HCT116 (cell line): ENCODE results near the gene MOV10. TPM values are rescaled to one million over a fixed set of nuclear protein-coding genes. Genes with fewer than 3 reads are reported as not detected.
"Not testable (repeated sequence)": the region's sequence is repeated elsewhere in the genome, so short reads cannot be mapped to it uniquely, and the experiment has no call there.

Experiments used
- ATAC-seq: fragments of 200-7000 bp; cut with Tn5 transposase; 2 replicates; pipeline ENCODE4 v1.9.1; 2020; ENCODE audit warnings: mild to moderate bottlenecking, moderate library complexity
- BruUV-seq: library from RNA; stranded (reverse); fragments of 400-500 nt; replicated peaks from 2 replicates; lab custom pipeline; 2021; lab: Mats Ljungman, UMichigan
- CTCF ChIA-PET: fragments of 300-600 bp; sonication (Branson Sonifier 250); formaldehyde crosslinking; loops from one replicate; lab custom pipeline; 2021; ENCODE audit warnings: antibody characterized with exemption; lab: Charles Lee
- POLR2A ChIA-PET: fragments of 300-600, 350-600 bp; sonication (Branson Sonifier 250); formaldehyde crosslinking; loops from one replicate; lab custom pipeline; 2021; ENCODE audit warnings: antibody characterized with exemption; lab: Charles Lee
- RAD21 ChIA-PET, 2 experiments: fragments of 300-600 bp; sonication (Branson Sonifier 250); formaldehyde crosslinking; loops; one replicate each; lab custom pipeline; 2023; ENCODE audit warnings: low total read pairs in 2 of 2; ENCODE audit not compliant: uncharacterized antibody in 2 of 2, unreplicated experiment in 2 of 2, low non-redundant PET in 1 of 2; lab: Charles Lee
- DNase-seq: peaks from one replicate; pipeline ENCODE4 v3.0.0-alpha.2; 2010; ENCODE audit warnings: low read depth, low spot score
- H2AFZ ChIP-seq: fragments of 200-600 bp; shearing (Covaris generic), sonication (generic); 2 replicates; pipeline ENCODE4 v1.6.1; 2017; ENCODE audit warnings: low read depth, mixed run types, mixed read lengths, antibody characterized with exemption, low read length; ENCODE audit not compliant: poor library complexity, severe bottlenecking
- H3K27ac ChIP-seq: 2 replicates; pipeline ENCODE4 v1.5.1; 2012; ENCODE audit warnings: low read depth, low read length
- H3K27me3 ChIP-seq: fragments of 200-600 bp; sonication (generic); 2 replicates; pipeline ENCODE4 v1.6.1; 2016; ENCODE audit warnings: mixed run types, low read length, mixed read lengths; ENCODE audit not compliant: insufficient read depth
- H3K36me3 ChIP-seq, 2 experiments: fragments of 200-500 bp in 1 of 2; fragments of 200-600 bp in 1 of 2; sonication (Bioruptor generic) in 1 of 2; sonication (generic) in 1 of 2; 2 replicates each; pipeline versions ENCODE4 v1.5.1 to v1.6.1; 2014 to 2016; ENCODE audit warnings: low read length in 2 of 2, inconsistent platforms in 1 of 2, mixed read lengths in 1 of 2, mixed run types in 1 of 2; ENCODE audit not compliant: insufficient read depth in 2 of 2, control insufficient read depth in 1 of 2
- H3K4me1 ChIP-seq, 2 experiments: fragments of 200-600 bp in 1 of 2; sonication (generic) in 1 of 2; 2 replicates each; pipeline versions ENCODE4 v1.5.1 to v1.6.1; 2012 to 2017; ENCODE audit warnings: low read length in 2 of 2, inconsistent platforms in 1 of 2, mild to moderate bottlenecking in 1 of 2, mixed read lengths in 1 of 2, mixed run types in 1 of 2, moderate library complexity in 1 of 2; ENCODE audit not compliant: insufficient read depth in 2 of 2, control insufficient read depth in 1 of 2
- H3K4me2 ChIP-seq: fragments of 200-600 bp; sonication (generic); 2 replicates; pipeline ENCODE4 v1.6.1; 2017; ENCODE audit warnings: mixed run types, low read length, mixed read lengths
- H3K4me3 ChIP-seq, 2 experiments: fragments of 200-600 bp in 1 of 2; sonication (generic) in 1 of 2; replicated peaks in 1 of 2; 2 replicates each; pipeline ENCODE4 v1.5.1; 2011 to 2016; ENCODE audit warnings: low read length in 2 of 2, control low read depth in 1 of 2, low read depth in 1 of 2, mild to moderate bottlenecking in 1 of 2, mixed read lengths in 1 of 2, mixed run types in 1 of 2
- H3K79me2 ChIP-seq: fragments of 200-600 bp; sonication (generic); 2 replicates; pipeline ENCODE4 v1.6.1; 2017; ENCODE audit warnings: mild to moderate bottlenecking, mixed run types, low read length, moderate library complexity, mixed read lengths; ENCODE audit not compliant: insufficient read depth
- H3K9ac ChIP-seq: fragments of 200-600 bp; sonication (generic); 2 replicates; pipeline ENCODE4 v1.6.1; 2016; ENCODE audit warnings: low read length, mixed read lengths
- H3K9me2 ChIP-seq: fragments of 200-600 bp; sonication (generic), shearing (Covaris generic); 2 replicates; pipeline ENCODE4 v1.6.1; 2017; ENCODE audit warnings: mixed run types, mild to moderate bottlenecking, moderate library complexity; ENCODE audit not compliant: insufficient read depth
- H3K9me3 ChIP-seq, 2 experiments: fragments of 200-500 bp in 1 of 2; fragments of 200-600 bp in 1 of 2; sonication (Bioruptor generic) in 1 of 2; sonication (generic) in 1 of 2; 2 replicates each; pipeline ENCODE4 v1.6.1; 2014 to 2017; ENCODE audit warnings: low read length in 2 of 2, mixed read lengths in 2 of 2, inconsistent platforms in 1 of 2, low read depth in 1 of 2, mild to moderate bottlenecking in 1 of 2, mixed run types in 1 of 2, moderate library complexity in 1 of 2; ENCODE audit not compliant: control insufficient read depth in 1 of 2, insufficient read depth in 1 of 2
- H4K20me1 ChIP-seq: fragments of 200-600 bp; sonication (generic), shearing (Covaris generic); 2 replicates; pipeline ENCODE4 v1.6.1; 2017; ENCODE audit warnings: mixed run types, mild to moderate bottlenecking, moderate library complexity; ENCODE audit not compliant: insufficient read depth
- EGR1 ChIP-seq: IDR thresholded peaks from 2 replicates; pipeline ENCODE4 v1.6.1; 2012; ENCODE audit warnings: low read depth
- EZH2phosphoT487 ChIP-seq: fragments of 200-600 bp; IDR thresholded peaks from 2 replicates; pipeline ENCODE4 v1.6.1; 2018; ENCODE audit warnings: antibody characterized with exemption, borderline replicate concordance
- JUND ChIP-seq: IDR thresholded peaks from 2 replicates; pipeline ENCODE4 v1.6.1; 2012
- POLR2A ChIP-seq: IDR thresholded peaks from 2 replicates; pipeline ENCODE4 v1.7.0; 2011; ENCODE audit warnings: borderline replicate concordance; ENCODE audit not compliant: insufficient read depth, insufficient read length; ENCODE audit errors: extremely low read depth
- POLR2AphosphoS5 ChIP-seq: IDR thresholded peaks from 2 replicates; pipeline ENCODE4 v1.6.1; 2011; ENCODE audit warnings: mild to moderate bottlenecking, low read depth, low read length, moderate library complexity
- TCF7L2 ChIP-seq: IDR thresholded peaks from 2 replicates; pipeline ENCODE4 v1.7.0; 2011; ENCODE audit warnings: borderline replicate concordance, inconsistent platforms; ENCODE audit not compliant: insufficient read depth, insufficient read length; ENCODE audit errors: extremely low read depth
- ZFX ChIP-seq: fragments of 450-650 bp; IDR thresholded peaks from 2 replicates; pipeline ENCODE4 v1.6.1; 2017
- intact Hi-C: fragments of 100-400 bp; cut with micrococcal nuclease; formaldehyde crosslinking; loops from 2 replicates; pipeline ENCODE4 v1.10.0; 2022
- total RNA-seq: library from RNA; stranded (reverse); gene quantifications from one replicate; pipeline ENCODE4 v1.2.1, GENCODE V29; 2021; ENCODE audit not compliant: unreplicated experiment
- TF ChIP-seq, protein P1 (sequence below), 3 experiments: fragments of 200-600 bp in 1 of 3; sonication (generic) in 1 of 3; IDR thresholded peaks in 2 of 3; conservative IDR thresholded peaks in 1 of 3; 2 replicates each; pipeline ENCODE4 v1.5.1; 2012 to 2017; ENCODE audit warnings: low read depth in 2 of 3, low read length in 2 of 3, antibody characterized with exemption in 1 of 3, borderline replicate concordance in 1 of 3, control low read depth in 1 of 3, mild to moderate bottlenecking in 1 of 3, mixed read lengths in 1 of 3, mixed run types in 1 of 3, moderate library complexity in 1 of 3; ENCODE audit not compliant: insufficient read depth in 1 of 3
- TF ChIP-seq, protein P2 (sequence below): IDR thresholded peaks from 2 replicates; pipeline ENCODE4 v1.6.1; 2012

MOV10 gene
- total RNA-seq, 1 experiment from 2014 or later, result 109 TPM

DNA sequence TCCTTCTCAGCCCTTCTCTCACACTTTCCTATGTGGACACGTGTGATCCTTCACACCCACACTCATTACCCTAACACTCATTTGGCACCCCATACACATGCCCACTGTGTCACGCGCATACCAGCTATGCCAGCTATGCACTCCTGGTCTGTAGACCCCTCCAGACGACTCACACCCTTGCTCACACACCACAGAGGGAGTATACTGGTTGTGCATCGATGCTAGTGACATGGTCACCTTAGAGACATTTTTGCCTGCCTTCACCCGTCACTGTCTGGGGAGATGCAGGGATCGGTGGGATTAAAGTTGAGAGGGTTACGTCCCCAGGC lies 49.0 kb downstream of the MOV10 start:
- POLR2A ChIA-PET, result no interaction called here
- H4K20me1 ChIP-seq, result no peaks in the 10 kb centered on the region
- no TSS peak for BruUV-seq
- H2AFZ ChIP-seq, result no peak overlapping the region
- no peaks in the 10 kb centered on the region for H3K79me2 ChIP-seq
- no peaks in the 10 kb centered on the region for H3K36me3 ChIP-seq
- RAD21 ChIA-PET, result no interaction called here
- no peak for TF ChIP-seq TCF7L2
- TF ChIP-seq ZFX, result no peak
- TF ChIP-seq, protein P1, sequence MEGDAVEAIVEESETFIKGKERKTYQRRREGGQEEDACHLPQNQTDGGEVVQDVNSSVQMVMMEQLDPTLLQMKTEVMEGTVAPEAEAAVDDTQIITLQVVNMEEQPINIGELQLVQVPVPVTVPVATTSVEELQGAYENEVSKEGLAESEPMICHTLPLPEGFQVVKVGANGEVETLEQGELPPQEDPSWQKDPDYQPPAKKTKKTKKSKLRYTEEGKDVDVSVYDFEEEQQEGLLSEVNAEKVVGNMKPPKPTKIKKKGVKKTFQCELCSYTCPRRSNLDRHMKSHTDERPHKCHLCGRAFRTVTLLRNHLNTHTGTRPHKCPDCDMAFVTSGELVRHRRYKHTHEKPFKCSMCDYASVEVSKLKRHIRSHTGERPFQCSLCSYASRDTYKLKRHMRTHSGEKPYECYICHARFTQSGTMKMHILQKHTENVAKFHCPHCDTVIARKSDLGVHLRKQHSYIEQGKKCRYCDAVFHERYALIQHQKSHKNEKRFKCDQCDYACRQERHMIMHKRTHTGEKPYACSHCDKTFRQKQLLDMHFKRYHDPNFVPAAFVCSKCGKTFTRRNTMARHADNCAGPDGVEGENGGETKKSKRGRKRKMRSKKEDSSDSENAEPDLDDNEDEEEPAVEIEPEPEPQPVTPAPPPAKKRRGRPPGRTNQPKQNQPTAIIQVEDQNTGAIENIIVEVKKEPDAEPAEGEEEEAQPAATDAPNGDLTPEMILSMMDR (IDR thresholded peaks at IDR 0.05 in 2 of 3, conservative IDR thresholded peaks at IDR 0.05 in 1 of 3; ENCODE audit: borderline replicate concordance in 1 of 3, insufficient read depth in 1 of 3, low read depth in 2 of 3, low read length in 2 of 3), result no peak
- TF ChIP-seq, protein P2, sequence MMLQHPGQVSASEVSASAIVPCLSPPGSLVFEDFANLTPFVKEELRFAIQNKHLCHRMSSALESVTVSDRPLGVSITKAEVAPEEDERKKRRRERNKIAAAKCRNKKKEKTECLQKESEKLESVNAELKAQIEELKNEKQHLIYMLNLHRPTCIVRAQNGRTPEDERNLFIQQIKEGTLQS, result no peak
- no peak for TF ChIP-seq JUND
- no peak for TF ChIP-seq POLR2AphosphoS5
- TF ChIP-seq EZH2phosphoT487, result no peak
- TF ChIP-seq POLR2A, result no peak
- TF ChIP-seq EGR1, result no peak
- H3K9me3 ChIP-seq, result no peaks in the 10 kb centered on the region
- H3K27me3 ChIP-seq, result no peaks in the 10 kb centered on the region
- H3K4me1 ChIP-seq, result peaks cover 0 to 14% of the 10 kb centered on the region in 2 experiments; a peak in 2 of 4 replicates
- no peak for ATAC-seq
- CTCF ChIA-PET, result no interaction called here
- no peaks in the 10 kb centered on the region for H3K9me2 ChIP-seq
- intact Hi-C loops, result no loop called here
- no peak for DNase-seq
- H3K9ac ChIP-seq, result no peak overlapping the region
- H3K4me3 ChIP-seq, result no peak overlapping the region
- H3K4me2 ChIP-seq, result no peak overlapping the region
- H3K27ac ChIP-seq, result no peak overlapping the region

DNA sequence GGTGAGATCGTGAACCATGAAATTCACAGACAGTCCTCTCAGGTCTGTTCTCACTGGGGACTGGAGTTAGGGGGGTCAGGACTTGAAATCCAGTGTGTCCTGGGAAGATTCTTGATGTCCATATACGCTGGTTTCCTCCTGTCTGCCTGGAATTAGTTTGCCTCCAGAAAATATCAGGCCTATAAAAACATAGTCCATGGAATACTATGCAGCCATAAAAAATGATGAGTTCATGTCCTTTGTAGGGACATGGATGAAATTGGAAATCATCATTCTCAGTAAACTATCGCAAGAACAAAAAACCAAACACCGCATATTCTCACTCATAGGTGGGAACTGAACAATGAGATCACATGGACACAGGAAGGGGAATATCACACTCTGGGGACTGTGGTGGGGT lies 49.8 kb downstream of the MOV10 start:
- BruUV-seq, POLR2A ChIA-PET, RAD21 ChIA-PET, DNase-seq, H3K9ac ChIP-seq, H3K4me3 ChIP-seq, H4K20me1 ChIP-seq, H2AFZ ChIP-seq, intact Hi-C loops, H3K4me1 ChIP-seq, CTCF ChIA-PET, H3K79me2 ChIP-seq, H3K36me3 ChIP-seq, H3K9me3 ChIP-seq, H3K27ac ChIP-seq, ATAC-seq, H3K9me2 ChIP-seq, H3K4me2 ChIP-seq, H3K27me3 ChIP-seq: not testable (repeated sequence)
